HG03108 (cell line): ENCODE measurements around the gene FOCAD.

Experiments used
- ATAC-seq: cut with Tn5 transposase; IDR thresholded peaks from one replicate; pipeline ENCODE4 v1.9.1; 2021; ENCODE audit warnings: moderate library complexity; ENCODE audit not compliant: unreplicated experiment

FOCAD gene

GRCh38 chr9:20681467-20681866 is 2.6 kb upstream of the FOCAD start:
- ATAC-seq: no peak

GRCh38 chr9:20683351-20684034 is 566 bp upstream of the FOCAD start:
- no peak for ATAC-seq

DNA sequence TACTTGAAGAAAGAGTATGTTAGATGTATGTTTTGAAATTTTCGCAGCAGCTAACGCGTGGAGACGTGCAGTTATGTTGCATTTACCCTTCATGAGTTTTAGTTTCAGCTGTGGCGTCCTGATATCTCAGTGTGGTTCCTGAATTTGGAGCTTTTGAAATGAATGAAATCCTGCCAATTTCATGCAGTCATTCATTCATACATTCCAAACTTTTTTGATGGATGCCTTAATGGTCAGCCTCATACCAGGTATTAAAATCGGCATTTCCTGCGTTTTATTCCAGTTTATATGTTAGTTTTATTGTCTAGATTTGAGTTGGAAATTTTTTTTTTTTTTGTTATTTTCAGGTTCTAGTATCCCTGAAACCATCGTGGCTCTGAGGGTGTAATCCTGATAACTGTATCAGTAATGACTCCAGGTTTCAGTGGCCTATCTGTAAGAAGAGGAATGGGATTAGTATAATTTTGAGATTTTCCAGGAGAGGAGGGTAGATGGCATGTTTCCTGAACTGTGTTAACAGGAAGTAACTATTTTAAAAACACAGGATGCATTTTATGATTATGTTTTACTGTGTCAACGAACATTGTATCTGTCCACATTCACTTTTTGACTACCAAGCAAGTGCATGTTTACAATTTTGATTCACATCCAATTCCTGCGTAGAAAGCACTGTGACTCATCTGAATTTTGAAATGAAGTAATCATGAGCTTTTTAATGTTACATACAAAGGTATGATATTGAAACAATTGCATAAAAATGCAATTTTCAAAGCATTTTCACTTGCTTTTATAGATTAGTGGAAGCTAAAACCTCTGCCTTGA is 1.0 kb downstream of the FOCAD start:
- ATAC-seq: no peak

DNA sequence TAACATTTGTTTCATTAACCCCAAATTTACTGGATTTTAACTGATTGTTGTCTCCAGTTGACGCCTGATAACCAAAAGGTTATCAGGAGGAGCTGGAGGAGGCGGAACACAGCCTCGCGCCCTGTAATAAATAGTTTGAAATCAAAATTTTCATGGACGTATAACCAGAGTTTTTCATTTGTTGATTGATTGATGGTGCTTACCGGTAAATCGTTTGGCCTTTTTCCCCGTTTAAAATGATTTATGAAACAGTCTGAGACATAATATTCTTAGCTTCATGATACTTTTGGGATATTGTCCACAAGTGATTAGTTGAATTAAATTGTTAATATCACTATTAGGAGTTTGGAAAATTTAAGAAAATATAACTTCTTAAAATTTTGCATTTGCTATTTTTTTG is 1.7 kb downstream of the FOCAD start:
- ATAC-seq: no peak

DNA sequence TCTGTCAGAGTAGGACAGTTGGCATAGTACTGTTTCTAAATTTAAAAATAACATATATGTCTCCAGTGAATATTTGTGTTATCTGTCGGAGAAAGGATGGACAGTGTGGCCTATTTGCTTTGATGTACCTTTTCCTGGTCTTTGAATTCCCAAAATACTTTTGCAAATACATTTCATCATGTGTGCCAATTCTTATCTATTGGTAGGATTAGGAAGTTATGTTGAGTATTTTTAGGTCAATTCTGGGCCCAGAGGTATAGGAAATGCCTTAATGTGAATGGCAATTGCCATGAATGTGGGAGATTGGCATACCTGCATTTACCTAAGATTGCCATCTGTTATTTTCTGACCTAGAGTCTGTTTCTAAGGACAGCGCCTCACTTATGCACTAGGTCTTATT is 5.8 kb downstream of the FOCAD start:
- no peak for ATAC-seq

DNA sequence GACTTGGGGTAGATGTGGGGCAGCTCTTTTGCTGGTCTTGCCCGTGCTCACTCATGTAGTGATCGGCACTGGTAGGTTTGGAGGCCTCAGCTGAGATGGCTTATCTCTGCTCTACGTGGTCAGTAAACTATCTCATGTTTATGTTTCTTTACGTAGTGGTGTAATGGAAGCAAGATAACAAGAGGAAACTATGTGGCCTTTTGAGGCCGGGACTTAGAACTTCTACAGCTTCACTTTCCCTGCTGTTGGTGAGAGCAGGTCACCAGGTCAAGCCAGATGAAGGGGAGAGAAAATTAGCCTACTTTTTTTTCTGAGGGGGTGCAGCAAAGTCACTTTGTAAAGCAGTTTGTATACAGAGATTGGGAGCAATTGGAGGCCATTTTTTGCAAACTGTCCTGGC is 8.5 kb downstream of the FOCAD start:
- no peak for ATAC-seq

DNA sequence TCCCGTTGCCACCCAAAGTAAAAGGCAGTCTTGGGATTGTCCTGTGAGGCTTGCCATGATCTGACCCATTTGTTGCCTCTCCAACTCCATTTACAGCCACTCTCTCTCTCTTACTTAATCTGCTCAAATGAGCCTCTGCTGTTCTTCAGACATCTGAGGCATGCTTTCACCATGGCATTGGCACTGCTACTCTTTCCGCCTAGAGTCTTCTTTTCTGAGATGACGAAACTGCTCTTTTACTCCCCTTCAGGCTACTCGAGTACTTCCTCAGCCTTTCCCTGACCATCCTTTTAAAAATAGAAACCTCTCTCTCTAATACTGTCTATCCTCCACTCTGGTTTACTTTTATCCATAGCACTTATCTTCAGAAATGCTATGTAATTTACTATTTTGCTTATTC is 9.0 kb downstream of the FOCAD start:
- ATAC-seq: no peak

DNA sequence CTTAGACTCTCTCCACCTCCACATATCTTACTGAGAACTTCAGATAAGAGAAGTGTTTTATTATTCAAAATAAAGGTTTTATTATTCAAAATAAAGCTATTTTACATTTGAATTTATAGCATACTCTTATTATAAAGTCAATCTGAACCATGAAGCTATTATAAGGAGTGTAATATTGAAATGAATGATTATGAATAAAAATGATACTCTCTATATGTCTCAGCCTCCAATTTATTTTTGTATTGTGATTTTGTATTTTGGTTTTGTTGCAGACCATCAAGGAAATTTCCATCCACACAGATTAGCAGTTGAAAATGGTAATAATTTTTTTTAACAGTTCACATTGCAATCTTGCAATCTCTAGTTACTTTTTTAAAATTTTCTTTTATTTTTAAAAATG is 10.2 kb downstream of the FOCAD start:
- ATAC-seq: no peak

DNA sequence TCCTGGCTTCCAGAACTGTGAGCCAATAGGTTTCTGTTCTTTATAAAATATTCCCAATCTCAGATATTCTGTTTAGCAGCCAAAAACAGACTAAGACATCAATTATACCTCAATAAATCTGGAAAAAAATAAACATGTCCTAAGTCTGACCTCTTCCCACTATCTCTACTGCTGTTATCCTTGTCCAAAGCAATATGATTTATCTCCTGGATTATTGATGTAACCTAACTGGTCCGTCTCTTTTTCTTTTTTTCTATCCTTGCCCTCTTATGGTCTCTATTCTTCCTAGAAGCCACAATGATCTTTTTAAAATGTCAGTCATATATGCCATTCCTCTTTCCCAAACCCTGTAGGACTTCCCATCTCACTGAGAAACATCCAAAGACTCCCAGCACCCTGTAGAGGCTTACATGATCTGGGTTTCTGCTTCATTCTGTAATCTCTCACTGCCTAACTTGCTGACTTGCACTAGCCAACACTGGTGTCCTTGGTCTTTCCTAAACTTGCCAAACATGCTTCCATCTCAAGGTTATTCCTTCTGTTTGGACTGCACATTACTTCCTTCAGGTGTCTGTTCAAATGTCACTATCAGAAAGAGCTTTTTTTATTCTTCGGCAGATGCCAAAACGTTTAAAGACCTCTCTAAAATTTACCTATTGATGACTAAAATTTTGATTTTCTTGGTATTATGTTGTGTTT is 13.1 kb downstream of the FOCAD start:
- no peak for ATAC-seq

GRCh38 chr9:20698782-20699181 is 14.7 kb downstream of the FOCAD start:
- no peak for ATAC-seq

DNA sequence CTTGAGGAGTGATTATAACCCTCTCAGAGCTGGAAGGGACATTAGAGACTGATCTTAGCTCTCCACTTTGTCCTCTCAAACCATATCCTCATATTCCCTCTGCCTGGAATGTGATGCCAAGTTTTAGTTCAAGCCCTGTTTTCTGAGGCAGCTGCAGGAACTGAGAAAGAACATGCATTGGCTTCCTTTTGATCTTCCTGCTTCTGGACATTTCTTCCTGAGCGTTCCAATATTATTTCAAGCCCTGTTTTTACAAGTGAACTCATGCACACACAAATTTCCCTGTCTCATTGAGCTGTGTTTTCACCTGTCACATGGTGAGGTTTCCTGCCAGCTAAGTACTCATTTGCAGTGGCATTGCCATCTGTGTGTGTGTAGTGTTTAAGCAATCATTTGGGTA is 17.0 kb downstream of the FOCAD start:
- no peak for ATAC-seq

- ATAC-seq: no peak
Measured at GRCh38 chr9:20702570-20702969, 18.5 kb downstream of the FOCAD start.

GRCh38 chr9:20703146-20703545 is 19.1 kb downstream of the FOCAD start:
- ATAC-seq: no peak

DNA sequence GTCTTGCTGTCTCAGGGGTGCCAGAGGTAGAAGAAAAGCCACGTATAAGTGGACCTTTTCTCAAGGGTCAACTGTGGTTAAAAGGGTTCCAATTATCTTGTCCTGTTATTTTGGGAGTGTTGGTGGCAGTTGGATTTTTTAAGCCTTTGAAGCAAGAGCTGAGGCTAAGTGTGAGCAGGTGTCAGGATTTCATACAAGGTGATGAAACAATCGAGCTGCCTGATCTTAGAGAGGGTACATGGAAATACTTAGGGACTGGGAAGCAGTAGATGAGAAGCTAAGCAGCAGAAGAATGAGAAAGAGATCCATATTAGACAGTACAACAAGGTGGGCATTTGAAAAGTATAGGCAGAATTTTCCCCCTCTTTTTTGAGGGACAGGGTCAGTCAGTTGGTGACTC is 23.6 kb downstream of the FOCAD start:
- ATAC-seq: no peak

- no peak for ATAC-seq
Measured at GRCh38 chr9:20713172-20713571, 29.1 kb downstream of the FOCAD start.

DNA sequence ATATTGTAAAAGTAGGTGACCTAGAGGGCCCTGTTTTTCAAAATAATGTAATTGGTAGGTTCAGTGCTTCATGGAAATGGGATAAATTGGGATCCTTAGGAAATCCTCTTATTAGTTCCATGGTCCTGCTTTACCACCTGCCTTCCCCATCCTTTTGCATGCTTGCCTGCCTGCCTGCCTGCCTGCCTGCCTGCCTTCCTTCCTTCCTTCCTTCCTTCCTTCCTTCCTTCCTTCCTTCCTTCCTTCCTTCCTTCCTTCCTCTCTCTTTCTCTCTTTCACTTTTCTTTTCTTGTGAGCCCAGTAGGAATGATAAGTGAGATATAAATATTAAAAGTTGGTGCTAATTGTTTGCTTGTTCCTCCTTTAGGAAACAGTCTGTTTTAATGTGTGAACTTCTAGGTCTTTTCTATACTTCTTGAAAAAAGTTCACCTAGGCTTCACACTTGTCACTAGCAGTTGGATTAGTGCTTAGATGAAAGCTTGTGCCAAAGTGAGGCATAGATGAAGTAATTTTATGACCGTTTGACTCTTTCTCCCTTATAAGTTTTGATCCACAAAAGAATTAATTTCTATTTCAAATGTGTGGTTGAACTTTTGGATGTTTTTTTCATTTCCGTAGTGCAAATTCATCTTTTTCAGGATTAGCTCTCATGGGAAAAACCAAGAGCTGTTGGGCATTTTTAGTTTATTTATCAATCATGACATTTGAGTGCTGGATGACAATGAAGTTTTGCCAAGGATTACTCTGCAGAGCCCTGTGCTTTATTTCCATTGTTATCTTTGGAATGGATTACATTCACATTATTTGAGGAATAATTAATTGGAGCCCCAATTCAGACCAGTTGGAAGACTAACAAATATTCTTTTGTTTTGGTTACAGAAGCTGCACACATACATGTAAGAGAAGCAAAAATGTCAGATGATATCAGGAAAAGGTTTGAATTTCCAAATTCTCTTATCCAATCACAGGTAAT is 30.7 kb downstream of the FOCAD start:
- no peak for ATAC-seq

- ATAC-seq: no peak
Measured at GRCh38 chr9:20722221-20722620, 38.2 kb downstream of the FOCAD start.

GRCh38 chr9:20725675-20726074 is 41.6 kb downstream of the FOCAD start:
- ATAC-seq: no peak

GRCh38 chr9:20726144-20726543 is 42.1 kb downstream of the FOCAD start:
- no peak for ATAC-seq

DNA sequence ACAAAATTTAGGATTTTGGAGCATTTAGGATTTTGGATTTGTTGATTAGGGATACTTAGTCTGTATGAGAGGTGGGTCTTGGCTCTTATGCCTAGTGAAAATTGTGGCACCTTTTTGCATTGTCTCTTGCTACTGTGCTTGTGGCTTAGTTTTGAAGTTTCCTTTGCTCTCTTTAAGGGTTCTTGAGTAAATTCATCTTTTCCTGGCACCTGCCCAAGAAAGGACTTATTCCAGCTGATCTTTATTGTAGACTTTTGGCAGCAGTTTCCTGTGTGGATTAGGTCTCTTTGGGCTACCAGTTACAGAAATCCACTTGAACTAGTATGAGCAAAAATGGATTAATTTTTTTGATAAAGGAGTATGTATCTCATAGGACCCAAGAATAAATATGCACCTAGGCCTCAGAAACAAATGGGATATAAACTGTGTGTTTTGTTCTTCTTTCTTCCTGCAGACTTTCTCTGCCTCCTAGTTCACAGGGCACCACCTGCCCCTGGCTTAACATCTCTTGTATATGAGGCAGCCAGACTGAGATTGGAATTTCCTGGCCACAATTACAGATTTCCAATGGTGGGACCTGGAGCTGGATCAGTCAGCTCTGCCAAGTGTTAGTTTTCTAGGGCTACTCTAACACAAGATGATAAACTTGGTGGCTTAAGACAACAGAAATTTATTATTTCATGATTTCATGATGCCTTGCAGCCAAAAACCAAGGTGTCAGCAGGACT is 44.6 kb downstream of the FOCAD start:
- ATAC-seq: no peak
